ENCODE measurements around the gene CAV1.

GRCh38 chr7:116505823-116506222 lies 19.0 kb upstream of the CAV1 start:
- no peak for TF ChIP-seq POLR2A (IDR thresholded peaks at IDR 0.05)
- TF ChIP-seq CTCF (IDR thresholded peaks at IDR 0.05), result no peak
